Central memory CD4-positive, alpha-beta T cell (primary cell): ENCODE data around the gene UTP14C.
"Not testable (repeated sequence)": the region's sequence is repeated elsewhere in the genome, so short reads cannot be mapped to it uniquely, and the experiment has no call there.

Experiments
- DNase-seq: peaks from one replicate; pipeline ENCODE4 v3.0.0; 2022

The UTP14C gene

DNA sequence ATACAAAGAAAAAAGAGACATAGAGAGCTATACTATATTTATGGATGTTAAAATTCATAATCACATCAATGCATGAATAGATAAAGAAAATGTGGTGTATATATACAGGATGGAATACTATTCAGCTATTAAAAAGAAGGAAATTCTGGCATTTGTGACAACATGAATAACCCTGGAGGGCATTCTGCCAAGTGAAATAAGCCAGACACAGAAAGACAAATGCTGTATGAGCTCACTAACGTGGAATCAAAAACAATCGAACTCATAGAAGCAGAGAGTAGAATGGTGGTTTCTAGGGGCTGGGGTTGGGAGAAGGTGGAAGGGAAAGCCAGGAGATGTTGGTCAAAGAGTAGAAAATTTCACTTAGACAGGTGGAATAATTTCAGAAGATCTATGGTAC lies 24.0 kb downstream of the UTP14C start:
- DNase-seq: no peak

DNA sequence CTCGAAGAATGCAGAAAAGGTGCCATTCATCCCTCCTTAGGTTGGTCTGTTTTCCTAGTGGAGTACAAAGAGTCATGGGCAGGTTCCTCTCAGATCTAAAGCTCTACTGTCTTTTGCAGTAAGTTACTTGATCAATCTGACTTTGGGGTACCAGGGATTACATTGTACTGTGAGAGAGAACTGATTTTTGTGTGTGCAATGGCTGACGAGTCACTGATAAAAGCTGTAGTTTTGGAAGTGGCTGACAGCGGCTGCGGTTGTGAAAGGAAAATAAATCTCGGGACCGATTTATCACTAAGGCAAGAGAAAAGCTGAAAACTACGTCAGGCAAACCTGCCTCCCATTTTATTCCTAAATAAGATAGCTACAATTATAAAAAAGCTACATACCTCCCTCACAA lies 26.9 kb downstream of the UTP14C start:
- DNase-seq: no peak

DNA sequence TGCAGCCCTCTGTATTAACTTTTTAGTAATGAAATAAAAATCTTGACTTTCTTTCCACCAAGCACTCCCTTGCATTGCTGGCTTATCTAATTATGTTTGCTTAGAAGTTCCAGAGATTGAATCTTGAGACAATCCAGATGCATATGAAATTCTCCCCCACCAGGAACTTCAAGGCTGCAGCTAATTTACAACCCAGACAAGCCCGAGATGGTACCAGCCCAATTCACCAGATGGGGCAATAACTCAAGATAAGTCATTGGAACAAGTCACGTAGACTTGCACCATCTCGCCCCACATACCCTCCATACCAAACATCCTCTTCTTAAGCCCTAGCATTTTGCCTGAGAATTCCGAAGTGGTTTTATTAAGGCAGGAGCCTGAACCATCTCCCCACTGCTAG lies 29.0 kb downstream of the UTP14C start:
- DNase-seq: no peak

DNA sequence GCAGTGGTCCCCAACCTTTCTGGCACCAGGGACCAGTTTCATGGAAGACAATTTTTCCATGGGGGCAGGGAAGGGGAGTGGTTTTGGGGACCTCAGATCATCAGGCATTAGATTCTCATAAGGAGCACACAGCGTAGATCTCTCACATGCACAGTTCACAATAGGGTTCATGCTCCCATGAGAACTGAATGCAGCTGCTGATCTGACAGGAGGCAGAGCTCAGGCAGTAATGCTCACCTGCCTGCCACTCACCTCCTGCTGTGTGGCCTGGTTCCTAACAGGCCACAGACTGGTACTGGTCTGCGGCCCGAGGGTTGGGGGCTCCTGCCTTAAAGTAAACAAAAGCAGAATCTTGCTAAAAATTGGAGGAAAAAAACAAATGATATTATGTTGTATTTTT lies 36.6 kb downstream of the UTP14C start:
- not testable (repeated sequence) for DNase-seq

DNA sequence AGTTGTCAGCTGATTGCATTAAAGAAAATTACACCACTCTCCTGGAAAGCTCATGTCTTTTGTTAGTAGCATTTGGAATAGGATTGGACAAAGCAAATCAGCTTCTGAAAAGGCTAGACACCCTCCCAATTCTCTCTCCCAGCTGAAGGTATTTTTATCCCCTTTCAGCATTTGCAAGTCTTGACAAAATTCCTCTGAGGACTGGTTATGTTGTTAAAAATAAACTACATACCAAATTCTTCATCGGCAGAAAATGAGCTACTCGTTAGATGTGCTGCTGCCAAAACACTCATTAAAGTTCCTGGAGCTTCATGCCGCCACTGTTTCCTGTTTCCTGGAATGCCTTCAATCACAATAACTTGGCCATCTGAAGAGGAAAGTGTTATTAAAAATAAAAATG lies 37.1 kb downstream of the UTP14C start:
- no peak for DNase-seq

DNA sequence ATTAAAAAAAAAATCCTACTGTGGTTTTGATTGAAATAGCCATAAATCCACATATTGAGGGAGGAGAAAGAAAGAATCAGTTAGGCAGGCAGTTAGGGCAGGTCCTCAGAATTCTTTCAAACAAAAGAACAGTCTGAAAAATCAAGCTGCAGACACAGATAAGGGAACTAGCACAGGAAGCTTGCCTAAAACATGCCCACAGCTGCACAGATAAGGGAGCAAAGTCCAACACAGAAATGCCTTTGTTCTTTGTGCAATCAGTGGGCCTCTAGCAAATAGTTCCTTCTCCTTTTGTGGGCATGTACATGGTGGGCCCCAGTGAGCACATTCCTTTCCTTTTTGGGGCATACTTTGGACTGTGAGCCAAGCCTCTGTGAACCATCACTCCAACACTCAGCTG lies 42.7 kb downstream of the UTP14C start:
- DNase-seq: no peak

DNA sequence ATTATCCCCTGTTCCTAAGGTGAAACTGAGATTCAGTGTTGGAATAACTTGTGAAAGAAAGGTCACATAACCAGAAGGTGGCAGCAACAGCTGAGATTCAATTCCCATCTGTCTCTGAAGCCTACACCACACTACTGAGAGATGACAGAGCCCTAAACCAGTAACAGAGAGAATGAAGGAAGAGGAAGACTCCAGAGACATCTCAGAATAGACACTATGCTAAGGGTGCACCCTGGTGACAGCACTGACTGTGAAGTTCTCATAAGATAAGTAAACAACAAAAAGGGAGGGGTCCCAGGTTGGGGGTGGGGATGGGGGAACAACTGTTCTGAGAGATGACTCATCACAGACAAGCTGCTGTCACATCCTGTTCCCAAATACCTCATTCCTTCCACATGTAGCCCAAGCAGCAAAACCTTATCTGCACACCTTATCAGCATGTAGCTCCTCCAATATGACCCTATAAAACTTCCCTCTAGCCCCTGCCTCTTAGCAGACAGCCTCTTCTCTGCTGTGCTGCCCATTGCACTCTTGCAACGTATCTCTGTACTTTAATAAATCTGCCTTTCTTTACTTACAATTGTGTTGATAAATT lies 46.5 kb downstream of the UTP14C start:
- no peak for DNase-seq
